Vagina (tissue), 2 donors: ENCODE measurements around the gene SMOC2.

ENCODE experiments used
- CTCF ChIP-seq, 3 experiments: fragments of 450-650 bp in 2 of 3; fragments of 200-600 bp in 1 of 3; sonication (generic) in 1 of 3; IDR thresholded peaks; one replicate each; pipeline ENCODE4 v1.5.1; 2017 to 2019; ENCODE audit warnings: antibody characterized with exemption in 3 of 3, mild to moderate bottlenecking in 2 of 3, moderate library complexity in 2 of 3
- POLR2A ChIP-seq, 2 donors: fragments of 450-650 bp; IDR thresholded peaks; one replicate each; pipeline ENCODE4 v1.6.1; 2017; ENCODE audit warnings: antibody characterized with exemption in 2 of 2, mild to moderate bottlenecking in 2 of 2, moderate library complexity in 2 of 2
- POLR2AphosphoS5 ChIP-seq, 2 donors: sonication (generic); formaldehyde crosslinking; IDR thresholded peaks; one replicate each; pipeline ENCODE4 v1.9.0; 2017; ENCODE audit warnings: antibody characterized with exemption in 2 of 2, mild to moderate bottlenecking in 2 of 2, low read depth in 1 of 2; ENCODE audit not compliant: insufficient read depth in 1 of 2

DNA sequence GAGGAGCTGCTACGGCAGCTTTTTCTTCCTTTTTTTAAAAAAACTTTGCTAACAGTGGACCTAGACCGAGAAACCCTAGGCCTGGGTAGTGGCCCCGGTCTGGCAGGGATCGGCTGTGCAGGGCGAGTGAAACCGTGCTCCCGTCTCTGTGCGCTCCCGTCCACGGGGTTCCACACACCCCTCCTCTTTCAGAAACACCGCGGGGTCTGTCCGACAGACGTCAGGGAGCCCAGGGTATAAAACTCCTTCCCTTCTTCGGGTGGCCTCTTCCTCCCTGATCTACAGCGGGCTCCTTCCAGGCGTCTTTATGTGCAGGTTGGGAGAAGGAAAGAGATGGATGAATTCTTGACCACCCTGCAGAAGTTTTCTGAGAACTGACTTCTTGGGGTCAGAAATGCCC lies 27.1 kb upstream of the SMOC2 start:
- TF ChIP-seq POLR2A (IDR thresholded peaks at IDR 0.05), result no peak
- no peak for TF ChIP-seq CTCF (IDR thresholded peaks at IDR 0.05)
- no peak for TF ChIP-seq POLR2AphosphoS5 (IDR thresholded peaks at IDR 0.05; ENCODE audit: insufficient read depth in 1 of 2, low read depth in 1 of 2)
